Memory B cell (primary cell): ENCODE results near the gene ZBTB2.
"Not testable (repeated sequence)": the region's sequence is repeated elsewhere in the genome, so short reads cannot be mapped to it uniquely, and the experiment has no call there.

Experiments
- ATAC-seq: fragments of 150-1000 bp; cut with Tn5 transposase; 2 replicates; pipeline ENCODE4 v1.10.0; 2021; ENCODE audit warnings: low read depth, mild to moderate bottlenecking, moderate library complexity
- DNase-seq, 2 donors: peaks; one replicate each; pipeline ENCODE4 v3.0.0; 2022; ENCODE audit warnings: low spot score in 2 of 2
- H3K27ac Mint-ChIP-seq: one replicate; pipeline ENCODE4 v1.8.0; 2022; ENCODE audit warnings: mild to moderate bottlenecking, moderate library complexity, mixed read lengths
- H3K27me3 Mint-ChIP-seq: one replicate; pipeline ENCODE4 v1.8.0; 2022; ENCODE audit warnings: mixed read lengths
- H3K36me3 Mint-ChIP-seq: one replicate; pipeline ENCODE4 v1.8.0; 2022; ENCODE audit warnings: mild to moderate bottlenecking, mixed read lengths
- H3K4me1 Mint-ChIP-seq: one replicate; pipeline ENCODE4 v1.8.0; 2022; ENCODE audit warnings: mixed read lengths
- H3K4me3 Mint-ChIP-seq: one replicate; pipeline ENCODE4 v1.8.0; 2022; ENCODE audit warnings: mild to moderate bottlenecking, moderate library complexity, mixed read lengths
- H3K9me3 Mint-ChIP-seq: one replicate; pipeline ENCODE4 v1.8.0; 2022; ENCODE audit warnings: mixed read lengths

ZBTB2 gene

DNA sequence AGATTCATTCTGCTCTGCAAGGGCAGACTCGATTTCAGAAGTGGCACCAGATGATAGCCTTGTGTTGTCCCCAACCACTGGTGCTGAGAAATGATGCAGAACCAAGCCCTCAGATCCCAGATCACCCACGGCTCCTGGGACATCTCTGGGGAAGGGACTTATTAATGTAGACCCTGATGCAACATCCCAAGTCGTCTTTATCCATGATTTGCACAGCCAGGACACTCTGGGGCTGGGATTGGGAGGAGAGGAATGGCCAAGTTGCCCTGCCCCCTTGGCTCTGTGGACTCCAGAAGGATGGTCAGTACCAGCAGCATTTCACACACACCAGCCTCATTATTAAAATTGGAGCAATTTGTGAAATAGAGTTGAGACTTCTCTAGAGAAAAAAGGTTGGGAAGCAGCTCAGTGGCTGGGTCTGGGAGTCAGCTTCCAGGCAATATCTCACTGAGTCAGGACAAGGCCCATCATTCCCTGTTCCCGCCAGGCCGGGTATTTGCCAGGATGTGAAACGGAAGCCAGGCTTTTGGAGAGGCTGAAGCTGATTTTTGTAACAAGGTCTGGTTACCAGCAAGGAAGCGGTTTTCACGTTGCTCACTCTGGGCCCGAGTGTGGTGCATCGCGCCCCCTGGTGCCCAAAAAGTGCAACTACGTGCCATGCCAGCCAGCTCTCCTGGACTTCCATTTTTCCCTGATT, 67.4 kb downstream of the ZBTB2 start:
- ATAC-seq (peak; percentile 76), DNase-seq (peak; percentile 70 to 79)
- Mint-ChIP-seq H3K36me3 (no peaks in the 10 kb centered on the region), H3K27me3 (peaks cover 28% of the 10 kb centered on the region), H3K4me1 (peaks cover 16% of the 10 kb centered on the region), H3K9me3 (no peaks in the 10 kb centered on the region), H3K27ac (no peak overlapping the region), H3K4me3 (no peak overlapping the region)

DNA sequence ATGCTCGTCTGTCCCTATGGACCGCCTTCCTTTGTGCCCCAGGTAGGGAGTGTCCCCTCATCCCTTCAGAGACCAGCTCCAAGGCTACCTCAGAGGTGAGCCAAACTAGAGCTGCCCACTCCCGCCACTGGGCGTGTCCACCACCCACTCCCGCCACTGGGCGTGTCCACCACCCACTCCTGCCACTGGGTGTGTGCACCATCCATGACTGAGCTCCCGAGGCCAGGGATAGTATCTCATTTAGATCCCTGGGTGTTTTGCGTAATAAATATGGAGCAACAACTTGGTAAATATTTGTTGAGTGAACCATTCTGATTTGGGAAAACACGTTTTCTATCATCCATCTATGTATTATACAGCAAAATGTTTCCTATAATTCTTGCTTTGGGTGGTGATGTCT, 68.8 kb downstream of the ZBTB2 start:
- H3K4me1 Mint-ChIP-seq, result peaks cover 16% of the 10 kb centered on the region
- DNase-seq (no peak), ATAC-seq (no peak)
- H3K27ac Mint-ChIP-seq, result no peak overlapping the region
- peaks cover 28% of the 10 kb centered on the region for H3K27me3 Mint-ChIP-seq
- H3K4me3 Mint-ChIP-seq, result no peak overlapping the region
- H3K9me3 Mint-ChIP-seq, result no peaks in the 10 kb centered on the region
- no peaks in the 10 kb centered on the region for H3K36me3 Mint-ChIP-seq

DNA sequence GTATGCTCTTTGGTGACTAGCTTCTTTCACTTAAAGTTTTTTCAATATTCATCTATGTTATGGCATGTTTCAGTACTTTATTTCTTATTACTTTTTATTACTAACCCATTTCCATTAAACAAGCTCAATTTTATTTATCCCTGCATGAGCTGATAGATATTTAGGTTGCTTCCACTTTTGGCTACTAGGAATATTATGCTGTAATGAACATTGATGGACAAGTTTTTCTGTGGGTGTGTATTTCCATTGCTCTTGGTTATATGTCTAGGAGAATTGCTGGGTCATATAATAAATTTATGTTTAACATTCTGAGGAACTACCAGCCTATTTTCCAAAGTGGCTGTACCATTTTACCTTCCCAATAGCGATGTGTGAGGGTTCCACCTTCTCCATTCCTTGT, 69.9 kb downstream of the ZBTB2 start:
- H3K27ac Mint-ChIP-seq, result no peak overlapping the region
- ATAC-seq, result no peak

DNA sequence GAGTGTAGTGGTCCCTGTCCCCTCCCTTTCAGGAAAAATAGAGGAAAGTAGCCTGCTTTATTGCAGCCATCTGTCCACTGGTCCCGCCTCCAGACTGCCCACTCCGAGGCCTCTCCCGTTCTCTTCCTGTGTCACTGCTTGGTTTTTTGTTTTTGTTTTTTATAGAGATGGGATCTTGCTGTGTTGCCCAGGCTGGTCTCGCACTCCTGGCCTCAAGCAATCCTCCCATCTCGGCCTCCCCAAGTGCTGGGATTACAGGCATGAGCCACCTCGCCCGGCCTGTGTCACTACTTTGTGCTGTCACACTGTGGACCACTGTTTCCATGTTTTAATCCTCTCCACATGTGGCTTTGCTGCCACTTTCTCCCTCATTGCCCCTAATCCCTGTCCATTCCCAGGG, 71.2 kb downstream of the ZBTB2 start:
- Mint-ChIP-seq H3K36me3 (peaks cover 2% of the 10 kb centered on the region), H3K4me3 (no peak overlapping the region)

More for the DNA sequence above, 69.9 kb downstream of the ZBTB2 start:
- Mint-ChIP-seq H3K27me3 (peaks cover 25% of the 10 kb centered on the region), H3K4me1 (peaks cover 16% of the 10 kb centered on the region), H3K36me3 (no peaks in the 10 kb centered on the region), H3K9me3 (no peaks in the 10 kb centered on the region), H3K4me3 (no peak overlapping the region)
- no peak for DNase-seq

GRCh38 chr6:151317995-151318365, 73.4 kb downstream of the ZBTB2 start:
- Mint-ChIP-seq H3K4me3 (no peak overlapping the region), H3K9me3 (peaks cover 2% of the 10 kb centered on the region), H3K27me3 (peaks cover 12% of the 10 kb centered on the region), H3K27ac (no peak overlapping the region), H3K36me3 (peaks cover 2% of the 10 kb centered on the region), H3K4me1 (no peaks in the 10 kb centered on the region)
- no peak for ATAC-seq
- DNase-seq, result no peak

More for the DNA sequence above, 71.2 kb downstream of the ZBTB2 start:
- Mint-ChIP-seq H3K27me3 (peaks cover 21% of the 10 kb centered on the region), H3K27ac (no peak overlapping the region), H3K4me1 (peaks cover 7% of the 10 kb centered on the region), H3K9me3 (peaks cover 2% of the 10 kb centered on the region)
- DNase-seq (no peak), ATAC-seq (no peak)

DNA sequence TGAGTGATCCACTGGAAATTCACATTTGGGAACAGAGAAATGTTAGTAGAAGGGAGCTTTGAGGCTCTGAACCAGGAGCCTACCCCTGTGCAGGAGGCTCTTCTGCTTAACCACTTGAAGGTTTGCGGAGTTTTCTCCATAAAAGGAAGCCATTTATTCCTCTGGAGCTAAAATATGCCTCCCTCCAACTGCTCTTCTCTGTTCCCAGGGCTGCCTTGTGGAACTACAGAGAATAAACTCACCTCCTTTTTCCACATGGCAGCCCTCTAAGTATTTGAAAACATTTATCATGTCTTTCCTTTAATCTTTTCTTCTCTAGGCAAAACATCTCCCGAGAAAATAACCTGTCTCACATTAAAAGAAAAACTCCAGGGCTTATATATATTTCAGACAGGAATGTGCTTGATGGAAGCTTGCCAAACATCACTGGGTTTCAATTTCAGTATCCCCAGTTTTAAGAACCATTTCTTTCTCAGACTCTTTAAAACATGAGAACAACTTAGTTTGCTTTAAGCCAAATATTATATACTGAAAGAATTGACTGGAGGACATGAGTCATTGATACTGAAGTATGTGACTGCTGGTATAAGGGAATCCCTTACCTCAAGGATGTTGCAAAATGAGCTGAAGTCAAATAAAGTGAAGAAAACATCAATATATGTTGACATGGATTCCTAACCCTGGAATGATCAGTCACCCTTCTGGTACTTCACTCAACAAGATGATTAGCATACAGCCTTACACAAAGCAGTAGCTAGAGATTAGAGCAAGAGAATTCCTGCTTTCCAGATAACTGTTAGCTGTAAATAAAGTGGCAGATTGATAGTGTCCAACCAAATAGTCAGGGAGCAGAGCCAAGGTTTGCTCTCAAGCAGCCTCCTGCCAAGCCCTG, 74.0 kb downstream of the ZBTB2 start:
- peaks cover 2% of the 10 kb centered on the region for H3K9me3 Mint-ChIP-seq
- H3K36me3 Mint-ChIP-seq, result peaks cover 2% of the 10 kb centered on the region
- H3K27me3 Mint-ChIP-seq, result peaks cover 9% of the 10 kb centered on the region
- H3K4me3 Mint-ChIP-seq, result no peak overlapping the region
- ATAC-seq (no peak), DNase-seq (no peak)
- no peak overlapping the region for H3K27ac Mint-ChIP-seq
- H3K4me1 Mint-ChIP-seq, result no peaks in the 10 kb centered on the region

DNA sequence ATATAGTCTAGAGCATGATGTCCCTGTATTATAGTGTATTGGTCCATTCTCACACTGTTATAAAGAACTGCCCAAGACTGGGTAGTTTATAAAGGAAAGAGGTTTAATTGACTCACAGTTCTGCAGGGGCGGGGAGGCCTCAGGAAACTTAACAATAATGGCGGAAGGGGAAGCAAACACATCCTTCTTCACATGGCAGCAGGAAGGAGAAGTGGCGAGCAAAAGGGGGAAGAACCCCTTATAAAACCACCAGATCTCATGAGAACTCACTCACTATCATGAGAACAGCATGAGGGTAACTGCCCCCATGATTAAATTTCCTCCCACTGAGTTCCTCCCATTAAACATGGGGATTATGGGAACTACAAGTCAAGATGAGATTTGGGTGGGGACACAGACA, 75.7 kb downstream of the ZBTB2 start:
- ATAC-seq, DNase-seq, H3K36me3 Mint-ChIP-seq, H3K27ac Mint-ChIP-seq, H3K4me1 Mint-ChIP-seq, H3K4me3 Mint-ChIP-seq, H3K27me3 Mint-ChIP-seq, H3K9me3 Mint-ChIP-seq: not testable (repeated sequence)
